Transverse colon (tissue), 3 donors: ENCODE data around the gene GMFB.

Experiments
- CTCF ChIP-seq, 5 experiments: fragments of 200-600 bp in 3 of 5; fragments of 450-650 bp in 2 of 5; sonication (generic) in 3 of 5; IDR thresholded peaks; 1 replicate in 2 of 5; 2 replicates in 3 of 5; pipeline ENCODE4 v1.5.1; 2016 to 2017; ENCODE audit warnings: antibody characterized with exemption in 5 of 5, inconsistent platforms in 3 of 5, mild to moderate bottlenecking in 2 of 5, moderate library complexity in 1 of 5
- EP300 ChIP-seq: sonication (generic); formaldehyde crosslinking; IDR thresholded peaks from one replicate; pipeline ENCODE4 v1.6.1; 2017; ENCODE audit warnings: antibody characterized with exemption, low read depth

DNA sequence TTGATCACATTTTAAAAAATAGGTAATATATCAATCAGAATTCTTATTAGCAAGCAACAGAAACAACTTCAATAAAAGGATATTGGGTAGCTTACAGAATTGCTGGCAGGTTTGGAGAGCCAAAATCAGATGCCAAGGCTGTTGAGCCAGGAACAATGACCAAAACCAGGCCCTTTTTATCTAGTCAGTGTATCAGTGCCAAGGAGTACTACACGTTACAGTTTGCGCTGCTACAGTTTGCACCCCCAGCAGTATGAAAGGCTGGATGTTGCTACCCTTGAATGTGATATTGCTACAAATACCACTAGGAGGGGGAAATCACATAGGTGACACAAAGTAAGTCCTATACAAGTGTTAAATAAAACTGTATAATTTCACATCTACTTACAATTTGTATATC, 40.2 kb upstream of the GMFB start:
- TF ChIP-seq EP300 (no peak), CTCF (IDR thresholded peaks at IDR 0.05) (no peak)
